HL-60 (cell line): ENCODE results near the gene TMEM247.
A peak's percentile ranks its signal among the peaks of the same experiment; 100 is the strongest.

Experiments used
- DNase-seq, 2 experiments: peaks; one replicate each; pipeline ENCODE4 v3.0.0-alpha.2; 2010 to 2020; ENCODE audit warnings: low read depth in 1 of 2, low spot score in 1 of 2
- H3K27ac ChIP-seq: fragments of 250-450 bp; sonication (Bioruptor Pico); replicated peaks from 2 replicates; pipeline ENCODE4 v1.5.1; 2020; ENCODE audit warnings: mild to moderate bottlenecking, moderate library complexity
- H3K27me3 ChIP-seq: fragments of 250-450 bp; sonication (Bioruptor Pico); 2 replicates; pipeline ENCODE4 v1.5.1; 2021; ENCODE audit warnings: mild to moderate bottlenecking, moderate library complexity; ENCODE audit not compliant: insufficient read depth, poor library complexity, severe bottlenecking
- H3K4me3 ChIP-seq: replicated peaks from 2 replicates; pipeline ENCODE4 v1.5.1; 2011; ENCODE audit warnings: mild to moderate bottlenecking, control low read depth, low read length; ENCODE audit not compliant: insufficient read depth
- GABPA ChIP-seq: IDR thresholded peaks from 2 replicates; pipeline ENCODE4 v1.6.1; 2012; ENCODE audit warnings: low read depth
- POLR2AphosphoS5 ChIP-seq: IDR thresholded peaks from 2 replicates; pipeline ENCODE4 v1.6.1; 2012; ENCODE audit warnings: low read depth
- SPI1 ChIP-seq: IDR thresholded peaks from 2 replicates; pipeline ENCODE4 v1.6.1; 2012; ENCODE audit warnings: low read depth, mild to moderate bottlenecking, borderline replicate concordance
- TF ChIP-seq, protein P1 (sequence below): IDR thresholded peaks from 2 replicates; pipeline ENCODE4 v1.6.1; 2012; ENCODE audit warnings: low read depth; ENCODE audit not compliant: insufficient replicate concordance
- TF ChIP-seq, protein P2 (sequence below): IDR thresholded peaks from one replicate; pipeline ENCODE4 v1.5.1; 2011; ENCODE audit warnings: low read length, control low read depth, inconsistent platforms; ENCODE audit not compliant: insufficient read depth

The TMEM247 gene

DNA sequence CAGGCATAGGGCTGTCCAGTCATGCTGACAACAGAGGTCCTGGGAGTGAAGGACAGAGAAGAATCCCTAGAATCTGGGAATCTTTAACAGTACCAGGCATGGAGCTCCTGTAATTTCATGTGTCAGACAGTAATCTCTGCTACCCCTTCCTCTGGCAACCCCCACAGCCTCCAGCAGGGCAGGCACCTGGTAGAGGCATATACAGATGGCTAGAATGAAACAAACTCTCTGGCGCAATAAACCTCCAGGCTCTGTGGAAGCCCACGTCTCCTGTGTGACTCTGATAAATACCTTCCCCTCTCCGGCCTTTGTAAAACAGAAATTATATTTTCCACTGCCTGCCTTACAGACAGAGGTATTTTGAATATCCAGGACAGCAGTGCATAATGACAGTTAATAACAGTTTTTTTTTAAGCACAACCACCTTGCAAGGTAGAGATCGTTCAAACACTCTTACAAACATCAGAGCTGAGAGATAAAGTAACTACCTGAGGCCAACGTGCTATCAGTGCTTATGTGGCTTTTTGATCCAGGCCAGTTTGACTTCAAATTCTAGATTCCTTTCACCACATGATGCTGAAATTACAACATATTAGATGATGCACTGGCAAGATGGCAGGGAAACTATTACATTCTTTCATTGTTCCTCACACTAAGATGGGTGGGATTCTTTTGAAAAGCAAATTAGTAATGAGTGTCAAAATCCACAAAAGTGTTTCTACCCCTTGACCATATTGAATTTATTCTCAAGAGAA is 47.7 kb upstream of the TMEM247 start:
- no peak overlapping the region for H3K27ac ChIP-seq
- H3K4me3 ChIP-seq = no peak overlapping the region
- no peaks in the 10 kb centered on the region for H3K27me3 ChIP-seq
- DNase-seq = peak in 1 of 2 experiments; percentile 38
- no peak for TF ChIP-seq GABPA
- TF ChIP-seq, protein P1, sequence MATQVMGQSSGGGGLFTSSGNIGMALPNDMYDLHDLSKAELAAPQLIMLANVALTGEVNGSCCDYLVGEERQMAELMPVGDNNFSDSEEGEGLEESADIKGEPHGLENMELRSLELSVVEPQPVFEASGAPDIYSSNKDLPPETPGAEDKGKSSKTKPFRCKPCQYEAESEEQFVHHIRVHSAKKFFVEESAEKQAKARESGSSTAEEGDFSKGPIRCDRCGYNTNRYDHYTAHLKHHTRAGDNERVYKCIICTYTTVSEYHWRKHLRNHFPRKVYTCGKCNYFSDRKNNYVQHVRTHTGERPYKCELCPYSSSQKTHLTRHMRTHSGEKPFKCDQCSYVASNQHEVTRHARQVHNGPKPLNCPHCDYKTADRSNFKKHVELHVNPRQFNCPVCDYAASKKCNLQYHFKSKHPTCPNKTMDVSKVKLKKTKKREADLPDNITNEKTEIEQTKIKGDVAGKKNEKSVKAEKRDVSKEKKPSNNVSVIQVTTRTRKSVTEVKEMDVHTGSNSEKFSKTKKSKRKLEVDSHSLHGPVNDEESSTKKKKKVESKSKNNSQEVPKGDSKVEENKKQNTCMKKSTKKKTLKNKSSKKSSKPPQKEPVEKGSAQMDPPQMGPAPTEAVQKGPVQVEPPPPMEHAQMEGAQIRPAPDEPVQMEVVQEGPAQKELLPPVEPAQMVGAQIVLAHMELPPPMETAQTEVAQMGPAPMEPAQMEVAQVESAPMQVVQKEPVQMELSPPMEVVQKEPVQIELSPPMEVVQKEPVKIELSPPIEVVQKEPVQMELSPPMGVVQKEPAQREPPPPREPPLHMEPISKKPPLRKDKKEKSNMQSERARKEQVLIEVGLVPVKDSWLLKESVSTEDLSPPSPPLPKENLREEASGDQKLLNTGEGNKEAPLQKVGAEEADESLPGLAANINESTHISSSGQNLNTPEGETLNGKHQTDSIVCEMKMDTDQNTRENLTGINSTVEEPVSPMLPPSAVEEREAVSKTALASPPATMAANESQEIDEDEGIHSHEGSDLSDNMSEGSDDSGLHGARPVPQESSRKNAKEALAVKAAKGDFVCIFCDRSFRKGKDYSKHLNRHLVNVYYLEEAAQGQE = no peak
- TF ChIP-seq, protein P2, sequence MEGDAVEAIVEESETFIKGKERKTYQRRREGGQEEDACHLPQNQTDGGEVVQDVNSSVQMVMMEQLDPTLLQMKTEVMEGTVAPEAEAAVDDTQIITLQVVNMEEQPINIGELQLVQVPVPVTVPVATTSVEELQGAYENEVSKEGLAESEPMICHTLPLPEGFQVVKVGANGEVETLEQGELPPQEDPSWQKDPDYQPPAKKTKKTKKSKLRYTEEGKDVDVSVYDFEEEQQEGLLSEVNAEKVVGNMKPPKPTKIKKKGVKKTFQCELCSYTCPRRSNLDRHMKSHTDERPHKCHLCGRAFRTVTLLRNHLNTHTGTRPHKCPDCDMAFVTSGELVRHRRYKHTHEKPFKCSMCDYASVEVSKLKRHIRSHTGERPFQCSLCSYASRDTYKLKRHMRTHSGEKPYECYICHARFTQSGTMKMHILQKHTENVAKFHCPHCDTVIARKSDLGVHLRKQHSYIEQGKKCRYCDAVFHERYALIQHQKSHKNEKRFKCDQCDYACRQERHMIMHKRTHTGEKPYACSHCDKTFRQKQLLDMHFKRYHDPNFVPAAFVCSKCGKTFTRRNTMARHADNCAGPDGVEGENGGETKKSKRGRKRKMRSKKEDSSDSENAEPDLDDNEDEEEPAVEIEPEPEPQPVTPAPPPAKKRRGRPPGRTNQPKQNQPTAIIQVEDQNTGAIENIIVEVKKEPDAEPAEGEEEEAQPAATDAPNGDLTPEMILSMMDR = no peak
- TF ChIP-seq POLR2AphosphoS5 = no peak
- TF ChIP-seq SPI1 = no peak

DNA sequence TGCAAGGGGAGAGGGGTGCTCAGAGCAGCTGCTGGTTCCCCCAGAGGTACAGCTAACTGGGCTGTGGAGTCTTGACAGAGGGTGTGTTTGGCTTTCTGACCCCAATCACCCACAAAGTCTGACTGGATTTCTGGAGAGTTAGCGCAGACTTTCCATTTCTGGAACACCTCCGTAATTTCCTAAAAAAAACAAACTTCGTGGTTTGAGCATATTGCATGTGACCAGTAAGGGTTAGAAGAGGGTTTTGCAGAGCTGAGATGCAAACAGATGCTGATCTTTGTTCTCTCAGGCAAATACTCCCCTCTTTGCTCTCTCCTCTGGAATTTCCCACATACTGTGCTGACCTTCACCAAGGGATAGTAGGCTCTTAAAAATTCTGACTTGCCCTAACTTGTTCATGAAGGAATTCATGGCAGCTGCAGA is 44.5 kb upstream of the TMEM247 start:
- Histone ChIP-seq H3K4me3 (no peak overlapping the region), H3K27ac (no peak overlapping the region), H3K27me3 (no peaks in the 10 kb centered on the region)
- TF ChIP-seq, protein P1 = no peak
- no peak for TF ChIP-seq SPI1
- no peak for TF ChIP-seq GABPA
- TF ChIP-seq, protein P2 = no peak
- TF ChIP-seq POLR2AphosphoS5 = no peak
- no peak for DNase-seq

DNA sequence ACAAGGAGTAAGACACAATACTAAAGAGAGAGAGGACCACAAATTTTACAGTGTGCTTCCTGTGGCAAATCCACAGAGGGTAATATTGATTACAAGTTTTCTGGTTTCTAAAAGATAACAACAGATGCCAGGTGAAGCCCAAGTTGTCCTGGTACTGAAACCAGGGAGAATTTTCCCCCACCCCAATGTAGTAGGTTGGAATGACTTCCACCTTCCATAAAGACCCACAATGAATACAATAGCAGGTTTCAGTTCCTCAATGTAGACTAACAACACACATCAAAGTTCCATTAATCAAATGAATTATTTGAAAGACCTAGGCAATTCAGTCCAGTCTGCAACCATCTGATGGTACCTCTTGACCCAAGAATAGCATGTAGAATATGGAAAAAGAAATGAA is 44.0 kb upstream of the TMEM247 start:
- no peak for DNase-seq
- no peak overlapping the region for H3K27ac ChIP-seq
- H3K4me3 ChIP-seq = no peak overlapping the region
- TF ChIP-seq, protein P2 = no peak
- H3K27me3 ChIP-seq = no peaks in the 10 kb centered on the region

DNA sequence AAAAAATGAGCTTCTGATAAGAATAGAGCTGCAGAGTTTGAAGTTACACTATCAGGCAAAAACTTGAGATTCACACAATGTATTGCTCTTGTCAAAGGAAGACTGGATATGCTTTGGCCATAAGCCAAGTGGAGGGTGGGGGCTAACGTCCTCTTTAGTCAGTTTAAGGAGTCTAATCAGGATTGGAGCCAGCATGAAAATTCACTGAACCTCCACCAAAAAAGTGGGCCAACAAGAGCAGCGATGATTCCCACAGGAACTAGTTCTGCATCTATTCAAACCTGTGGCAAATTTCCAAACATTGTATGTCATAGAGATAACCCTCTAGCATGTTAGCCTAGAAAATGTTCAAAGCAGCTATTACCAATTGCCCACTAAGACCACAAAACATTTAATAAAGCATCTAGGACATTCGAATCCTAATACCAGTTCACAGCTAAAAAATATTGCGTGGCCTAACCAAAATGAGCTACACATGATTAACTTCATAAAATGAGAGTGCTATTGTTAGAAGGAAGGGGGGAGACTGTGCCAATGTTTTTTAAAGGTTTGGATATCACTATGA is 43.5 kb upstream of the TMEM247 start:
- no peak for DNase-seq
- Histone ChIP-seq H3K4me3 (no peak overlapping the region), H3K27me3 (no peaks in the 10 kb centered on the region), H3K27ac (no peak overlapping the region)
- TF ChIP-seq, protein P2 = no peak
- TF ChIP-seq GABPA (no peak), SPI1 (no peak), POLR2AphosphoS5 (no peak)
- TF ChIP-seq, protein P1 = no peak
